Skeletal muscle cell (primary cell): ENCODE data around the gene ANO6.
"Not testable (repeated sequence)": the region's sequence is repeated elsewhere in the genome, so short reads cannot be mapped to it uniquely, and the experiment has no call there.

Experiments
- DNase-seq: peaks from one replicate; pipeline ENCODE4 v3.0.0-alpha.2; 2010; ENCODE audit warnings: low read depth
- H3K4me3 ChIP-seq: 2 replicates; pipeline ENCODE4 v1.5.1; 2011; ENCODE audit warnings: low read depth, mild to moderate bottlenecking, control low read depth, low read length, moderate library complexity

Gene ANO6

DNA sequence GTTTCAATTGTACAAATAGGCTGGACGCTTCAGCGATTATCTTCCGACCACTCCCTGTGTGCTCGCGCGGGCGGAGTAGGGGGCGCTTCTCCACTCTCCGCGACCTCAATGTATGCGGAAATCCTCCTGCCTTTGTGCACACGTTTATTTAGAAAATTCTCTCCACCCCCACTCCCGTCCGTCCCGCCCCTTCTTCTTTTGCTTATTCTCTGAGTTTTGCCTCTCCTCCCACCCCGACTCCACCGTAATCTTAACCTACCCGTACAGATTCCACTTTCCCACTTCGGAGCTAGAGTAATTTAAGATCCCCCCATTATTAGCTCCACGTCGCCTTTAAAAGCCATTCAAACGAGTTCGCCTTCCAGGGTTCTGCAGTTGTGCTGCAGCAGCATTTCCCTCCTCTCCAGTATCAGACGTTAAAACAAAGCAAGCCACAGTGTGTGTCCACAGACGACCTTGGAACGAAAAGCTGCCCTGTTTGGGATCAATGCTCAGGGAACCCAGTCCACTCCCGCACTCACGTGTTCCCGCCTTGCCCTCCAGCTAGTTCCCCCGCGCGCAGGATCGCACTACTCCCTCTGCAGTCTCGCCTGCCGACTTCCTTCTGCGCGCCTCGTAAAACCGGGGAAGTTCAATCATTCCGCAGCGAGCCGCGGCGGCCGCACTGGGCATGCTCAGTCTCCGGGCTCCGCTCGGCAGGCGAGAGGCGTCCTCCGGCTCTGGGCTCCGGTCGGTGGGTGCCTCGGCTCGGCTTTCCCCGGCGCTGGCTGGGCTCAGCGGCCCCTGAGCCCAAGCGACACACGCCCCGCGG lies at the start of gene ANO6:
Gene ANO6 (plus strand): TSS at position 677 of the 811 bp plus-strand sequence. CDS start 227 bp downstream, outside the sequence.
- H3K4me3 ChIP-seq = peak within 1 kb of the TSS; percentile 92
- peak; percentile 68 for DNase-seq

DNA sequence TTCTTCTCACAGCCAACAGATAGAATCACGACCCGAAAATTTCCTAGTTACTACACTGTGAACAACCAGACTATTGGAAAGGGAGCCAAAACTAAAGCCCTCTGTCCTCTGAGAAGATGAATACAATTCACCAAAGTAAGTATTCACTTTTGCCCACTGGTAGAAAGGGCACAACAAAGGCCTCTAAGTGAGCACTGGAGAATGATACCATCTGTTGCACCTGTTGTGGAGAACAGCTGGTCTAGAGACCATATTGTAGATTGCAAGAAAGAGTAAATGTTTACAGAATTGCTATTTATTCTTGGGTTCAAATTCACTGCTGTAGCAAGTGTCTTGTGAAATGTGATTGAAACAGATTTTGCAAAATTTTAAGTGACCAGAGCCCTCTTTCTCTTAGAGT lies 46.9 kb upstream of the ANO6 start:
- DNase-seq = no peak
- no peak overlapping the region for H3K4me3 ChIP-seq

- H3K4me3 ChIP-seq = no peak overlapping the region
- DNase-seq = no peak
These were observed 45.3 kb upstream of the ANO6 start for GRCh38 chr12:45170456-45171042.

DNA sequence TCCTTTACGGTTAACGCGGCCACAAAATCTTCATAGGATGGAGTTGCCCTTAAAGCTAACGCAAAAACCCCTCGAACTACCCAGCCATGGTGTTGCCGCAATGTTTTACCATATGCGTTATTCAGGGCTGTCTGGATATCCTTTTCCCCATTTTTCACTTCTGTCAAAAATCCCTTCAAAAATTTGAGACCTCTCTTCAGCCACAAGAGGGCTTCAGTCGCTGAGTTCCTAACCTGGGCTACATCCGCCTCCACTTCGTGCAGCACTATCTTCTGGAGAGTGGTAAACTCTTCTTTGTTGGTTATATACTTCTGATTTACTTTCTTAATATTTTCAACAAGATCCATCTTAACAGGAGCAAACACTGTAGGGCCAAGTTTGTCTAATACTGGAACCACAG lies 42.6 kb upstream of the ANO6 start:
- not testable (repeated sequence) for H3K4me3 ChIP-seq, DNase-seq

GRCh38 chr12:45174595-45174994 lies 41.3 kb upstream of the ANO6 start:
- DNase-seq = no peak
- H3K4me3 ChIP-seq = no peak overlapping the region

GRCh38 chr12:45178771-45179170 lies 37.1 kb upstream of the ANO6 start:
- no peak for DNase-seq
- no peak overlapping the region for H3K4me3 ChIP-seq

- no peak overlapping the region for H3K4me3 ChIP-seq
- no peak for DNase-seq
These were observed 33.4 kb upstream of the ANO6 start for GRCh38 chr12:45182511-45182910.

DNA sequence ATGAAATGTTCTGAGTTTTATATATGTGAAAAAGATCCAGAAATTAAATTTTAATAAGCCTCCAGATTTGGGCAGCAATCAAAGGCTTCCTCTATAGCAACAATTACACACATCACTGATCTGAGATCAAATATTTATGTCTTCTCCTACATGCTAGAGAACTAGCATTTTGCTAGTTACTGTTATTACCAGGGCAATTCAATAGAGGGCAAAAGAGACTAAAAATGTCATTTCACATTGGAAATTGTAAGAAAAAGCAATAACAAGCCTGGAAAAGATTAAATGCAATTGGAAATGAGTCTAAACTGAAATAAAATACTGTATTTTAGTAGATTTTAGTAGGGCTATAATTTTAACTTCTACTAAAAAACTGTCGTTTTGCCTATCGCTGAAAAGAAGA lies 32.6 kb upstream of the ANO6 start:
- no peak for DNase-seq
- H3K4me3 ChIP-seq = no peak overlapping the region

- DNase-seq = no peak
- H3K4me3 ChIP-seq = no peak overlapping the region
These were observed 31.5 kb upstream of the ANO6 start for GRCh38 chr12:45184147-45184963.

- DNase-seq = no peak
- H3K4me3 ChIP-seq = no peak overlapping the region
These were observed 29.1 kb upstream of the ANO6 start for GRCh38 chr12:45186762-45187161.

DNA sequence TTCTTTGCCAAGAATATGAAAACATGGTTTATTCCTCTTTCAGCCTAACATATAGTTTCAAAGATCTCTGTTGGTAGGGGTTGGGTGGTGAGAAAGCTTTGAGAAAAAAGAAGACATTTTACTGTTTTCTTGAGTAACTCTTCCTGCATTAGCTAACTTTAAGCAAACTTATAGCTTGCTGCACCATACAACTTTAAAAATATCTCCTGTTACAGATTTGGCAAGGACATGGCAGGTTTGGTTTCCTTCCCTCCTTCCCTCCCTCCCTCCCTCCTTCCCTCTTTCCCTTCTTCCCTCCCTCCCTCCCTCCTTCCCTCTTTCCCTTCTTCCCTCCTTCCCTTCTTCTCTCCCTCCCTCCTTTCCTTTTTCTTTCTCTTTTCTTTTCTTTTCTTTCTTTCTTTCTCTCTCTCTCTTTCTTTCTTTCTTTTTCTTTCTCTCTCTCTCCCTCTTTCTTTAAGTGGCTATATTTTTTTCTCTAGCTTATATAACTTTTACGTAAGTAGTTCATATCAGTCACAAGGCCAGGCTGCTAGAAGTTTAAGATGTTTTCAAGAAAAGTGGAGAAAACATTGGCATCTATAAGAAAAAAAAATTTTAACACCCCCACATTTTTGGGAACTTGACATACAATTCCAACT lies 26.0 kb upstream of the ANO6 start:
- no peak for DNase-seq
- H3K4me3 ChIP-seq = no peak overlapping the region

GRCh38 chr12:45191239-45191638 lies 24.7 kb upstream of the ANO6 start:
- H3K4me3 ChIP-seq = no peak overlapping the region
- DNase-seq = no peak

DNA sequence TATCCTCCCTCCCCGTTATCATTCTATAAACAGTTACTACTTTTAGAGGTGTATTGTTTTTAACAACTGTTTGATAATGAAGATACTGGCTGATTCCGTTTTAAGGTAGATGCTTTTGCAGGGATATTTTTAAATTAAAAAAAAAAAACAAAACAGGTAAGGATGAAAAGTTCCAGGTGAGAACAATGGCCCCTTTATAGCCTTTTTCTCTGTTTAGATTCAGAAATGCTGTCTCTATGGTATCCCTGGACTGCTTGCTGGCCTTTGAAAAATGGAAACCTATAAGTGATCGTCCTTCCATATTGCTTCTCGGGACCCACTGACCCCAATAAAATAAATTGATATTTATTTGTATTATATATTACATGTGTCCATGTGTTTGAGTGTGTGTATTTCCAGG lies 23.2 kb upstream of the ANO6 start:
- H3K4me3 ChIP-seq = no peak overlapping the region
- DNase-seq = no peak

- H3K4me3 ChIP-seq = no peak overlapping the region
- DNase-seq = no peak
These were observed 15.3 kb upstream of the ANO6 start for GRCh38 chr12:45200491-45201043.

DNA sequence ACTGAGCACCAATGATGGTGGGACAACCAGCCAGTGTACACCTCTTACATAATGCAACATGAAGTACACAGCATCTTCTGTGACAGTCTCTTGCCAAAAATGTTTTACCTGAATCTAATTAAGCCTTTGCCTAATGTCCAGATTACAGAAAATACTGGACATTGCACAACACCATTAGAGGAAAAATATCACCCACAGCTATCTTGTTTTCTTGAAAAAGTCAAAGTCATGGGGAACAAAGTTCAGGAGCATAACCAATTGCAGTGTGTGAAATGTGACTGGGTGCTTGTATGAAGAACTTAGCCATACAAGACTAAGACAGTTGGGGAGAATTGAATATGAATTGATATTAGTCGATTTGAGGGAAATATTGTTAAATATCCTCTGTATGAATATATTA lies 12.1 kb upstream of the ANO6 start:
- no peak for DNase-seq
- no peak overlapping the region for H3K4me3 ChIP-seq

DNA sequence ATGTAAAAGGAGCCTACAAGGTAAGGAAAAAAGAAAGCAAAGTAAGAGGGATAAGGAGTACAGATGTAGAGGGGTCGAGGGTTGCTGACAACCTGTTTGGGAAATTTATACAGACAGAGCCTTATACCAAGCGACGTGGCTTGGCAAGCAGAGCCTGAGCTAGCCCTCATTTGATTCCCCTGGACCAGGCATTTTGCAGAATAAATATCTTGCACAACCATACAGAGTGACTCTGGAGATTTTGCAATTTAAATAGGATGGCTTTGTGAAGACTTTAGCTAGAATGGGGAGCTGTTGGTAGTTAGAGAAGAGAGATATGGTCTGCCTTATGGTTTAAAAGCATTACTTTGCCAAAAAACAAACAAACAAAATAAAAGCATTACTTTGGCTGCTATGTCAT lies 11.1 kb upstream of the ANO6 start:
- no peak for DNase-seq
- no peak overlapping the region for H3K4me3 ChIP-seq

GRCh38 chr12:45205165-45205825 lies 10.6 kb upstream of the ANO6 start:
- DNase-seq = no peak
- H3K4me3 ChIP-seq = no peak overlapping the region

DNA sequence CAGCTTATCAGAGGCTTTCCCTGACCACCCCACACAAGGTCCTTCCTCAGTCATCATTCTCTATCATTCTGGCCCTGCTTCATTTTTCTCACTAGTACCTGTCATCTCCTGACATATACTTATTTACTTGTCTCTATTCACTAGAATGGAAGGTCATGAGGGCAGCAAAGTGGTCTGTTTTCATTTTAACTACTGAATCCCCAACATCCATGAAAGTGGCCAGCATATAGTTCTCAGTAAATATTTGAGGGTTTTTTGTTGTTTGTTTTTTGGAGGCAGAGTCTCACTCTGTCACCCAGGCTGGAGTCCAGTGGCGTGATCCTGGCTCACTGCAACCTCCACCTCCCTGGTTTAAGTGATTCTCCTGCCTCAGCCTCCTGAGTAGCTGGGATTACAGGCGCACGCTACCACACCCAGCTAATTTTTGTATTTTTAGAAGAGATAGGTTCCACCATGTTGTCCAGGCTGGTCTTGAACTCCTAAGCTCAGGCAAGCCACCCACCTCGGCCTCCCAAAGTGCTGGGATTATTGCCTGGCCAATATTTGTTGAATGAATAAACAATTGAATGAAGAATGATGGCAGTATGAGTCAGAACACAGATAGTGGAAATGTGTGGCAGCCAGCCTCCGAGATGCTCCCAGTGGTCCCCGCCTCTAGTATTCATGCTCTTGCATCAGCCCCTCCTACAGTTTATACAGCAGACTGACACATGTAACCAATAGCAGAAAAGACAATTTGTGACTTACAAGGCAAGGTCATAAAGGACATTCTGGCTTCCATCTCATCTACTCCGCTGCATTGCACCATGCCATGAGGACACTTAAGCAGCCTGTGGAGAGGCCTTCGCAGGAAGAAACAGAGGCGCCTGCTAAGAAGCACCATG lies 7.0 kb upstream of the ANO6 start:
- H3K4me3 ChIP-seq = no peak overlapping the region

More for the DNA sequence above, 7.0 kb upstream of the ANO6 start:
- peak; percentile 54 for DNase-seq
